ENCODE results near the gene IL12A.

The IL12A gene

DNA sequence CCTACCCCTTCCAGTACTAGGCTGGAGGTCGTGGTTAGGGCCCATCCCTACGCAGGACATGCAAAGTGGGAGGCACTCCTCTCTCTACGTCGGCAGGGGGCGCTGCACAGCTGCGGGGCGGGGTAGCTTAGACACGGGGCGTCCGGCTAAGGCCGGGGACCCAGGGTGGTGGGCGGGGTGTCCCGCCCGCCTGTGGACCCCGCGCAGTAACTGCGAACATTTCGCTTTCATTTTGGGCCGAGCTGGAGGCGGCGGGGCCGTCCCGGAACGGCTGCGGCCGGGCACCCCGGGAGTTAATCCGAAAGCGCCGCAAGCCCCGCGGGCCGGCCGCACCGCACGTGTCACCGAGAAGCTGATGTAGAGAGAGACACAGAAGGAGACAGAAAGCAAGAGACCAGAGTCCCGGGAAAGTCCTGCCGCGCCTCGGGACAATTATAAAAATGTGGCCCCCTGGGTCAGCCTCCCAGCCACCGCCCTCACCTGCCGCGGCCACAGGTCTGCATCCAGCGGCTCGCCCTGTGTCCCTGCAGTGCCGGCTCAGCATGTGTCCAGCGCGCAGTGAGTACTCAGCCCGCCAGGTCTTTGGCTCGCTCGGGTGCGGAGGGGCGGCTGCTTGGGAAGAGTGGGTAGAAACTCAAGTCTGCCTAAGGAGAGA, at the start of gene IL12A:
Gene IL12A, plus strand, starts transcription at position 219 of the 655 bp plus-strand sequence.
- DNase-seq (ENCODE audit: low read depth in 2 of 2): peak; percentile 67 to 70

- DNase-seq (ENCODE audit: low read depth in 2 of 2): no peak
Measured at GRCh38 chr3:159941038-159942000, 47.3 kb upstream of the IL12A start.

DNA sequence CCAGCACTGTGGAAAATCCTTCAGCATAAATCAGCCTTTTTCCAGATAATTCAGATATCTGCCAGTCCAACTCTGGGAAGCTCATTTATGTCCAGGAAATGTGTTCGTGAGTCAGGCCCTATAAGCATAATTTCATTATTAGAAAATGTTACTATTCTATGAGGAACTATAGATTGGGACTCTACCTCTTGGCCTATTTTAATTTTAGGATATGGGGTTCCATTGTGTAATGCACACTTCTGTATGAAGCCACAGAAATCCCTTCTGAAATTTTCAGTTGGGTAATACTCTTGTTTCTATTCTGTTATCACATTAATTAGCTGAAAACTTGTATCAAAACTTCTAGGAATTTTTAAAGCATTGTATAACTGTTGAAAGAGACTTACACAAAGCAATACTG, 43.9 kb upstream of the IL12A start:
- no peak for DNase-seq (ENCODE audit: low read depth in 2 of 2)

DNA sequence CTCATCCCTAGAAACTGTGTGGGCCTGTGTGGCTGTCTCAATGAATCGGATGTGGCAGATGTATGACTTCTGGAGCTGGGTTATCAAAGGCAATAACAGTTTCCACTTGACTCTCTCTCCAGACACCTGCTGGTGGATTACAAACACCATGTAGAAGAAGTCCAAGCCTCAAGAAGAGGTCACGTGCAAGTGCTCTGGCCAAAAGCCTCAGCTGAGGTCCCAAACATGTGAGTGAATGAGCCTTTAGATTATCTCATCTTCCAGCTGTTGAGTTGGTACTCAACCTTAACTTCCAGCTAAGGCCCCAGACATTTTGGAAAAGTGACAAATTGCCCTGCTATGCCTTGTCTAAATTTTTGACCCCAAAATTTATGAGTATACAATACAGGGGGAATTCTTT, 42.7 kb upstream of the IL12A start:
- DNase-seq (ENCODE audit: low read depth in 2 of 2): no peak

DNA sequence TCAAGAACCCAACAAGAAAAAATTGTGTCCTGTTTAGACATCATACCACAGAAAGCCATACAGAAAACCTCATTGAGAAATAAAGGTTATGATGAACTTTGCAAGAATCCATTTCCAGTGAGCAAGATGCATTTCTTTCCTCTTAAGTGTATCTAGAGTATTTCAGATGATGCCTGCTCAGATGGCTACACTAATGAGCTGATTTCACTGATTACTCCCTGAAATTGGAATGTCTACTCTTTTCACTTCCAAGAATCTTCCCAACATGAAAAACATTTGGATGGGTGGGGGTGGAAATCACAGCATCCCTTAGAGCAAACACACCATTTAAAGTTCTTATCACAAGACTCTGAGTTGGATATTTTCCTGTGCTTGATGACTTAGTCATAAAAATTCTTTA, 41.4 kb upstream of the IL12A start:
- DNase-seq (ENCODE audit: low read depth in 2 of 2): no peak

DNA sequence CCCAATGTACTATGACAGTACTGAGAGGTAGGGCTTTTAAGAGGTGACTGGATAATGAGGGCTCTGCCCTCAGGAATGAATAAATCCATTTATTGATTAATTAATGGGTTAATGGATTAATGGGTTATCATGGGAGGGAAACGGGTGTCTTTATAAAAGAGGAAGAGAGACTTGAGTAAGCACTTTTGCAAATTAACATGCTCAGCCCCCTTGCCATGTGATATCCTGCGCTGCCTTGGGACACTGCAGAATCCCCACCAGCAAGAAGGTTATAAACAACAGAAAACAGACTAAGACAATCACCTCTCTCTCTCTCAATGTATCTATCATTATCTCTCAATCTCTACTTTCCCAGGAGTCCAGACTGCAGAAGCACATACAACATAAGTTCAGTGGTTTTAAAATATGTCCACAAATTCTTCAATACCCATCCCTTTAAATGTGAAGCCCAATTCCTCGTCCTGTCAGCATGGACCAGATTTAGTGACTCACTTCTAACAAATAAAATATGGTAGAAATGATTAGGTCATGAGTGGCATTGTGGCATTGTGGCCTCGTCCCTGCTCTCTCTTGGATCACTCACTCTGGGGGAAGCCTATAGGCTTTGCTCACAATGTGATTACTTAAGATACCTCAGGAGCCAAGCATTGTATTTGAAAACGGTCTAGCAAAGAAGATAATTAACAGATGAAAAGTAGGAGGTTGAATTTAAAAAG, 40.0 kb upstream of the IL12A start:
- no peak for DNase-seq (ENCODE audit: low read depth in 2 of 2)

- no peak for DNase-seq (ENCODE audit: low read depth in 2 of 2)
Measured at GRCh38 chr3:159950156-159950898, 38.3 kb upstream of the IL12A start.

GRCh38 chr3:159951540-159951939, 37.1 kb upstream of the IL12A start:
- no peak for DNase-seq (ENCODE audit: low read depth in 2 of 2)

DNA sequence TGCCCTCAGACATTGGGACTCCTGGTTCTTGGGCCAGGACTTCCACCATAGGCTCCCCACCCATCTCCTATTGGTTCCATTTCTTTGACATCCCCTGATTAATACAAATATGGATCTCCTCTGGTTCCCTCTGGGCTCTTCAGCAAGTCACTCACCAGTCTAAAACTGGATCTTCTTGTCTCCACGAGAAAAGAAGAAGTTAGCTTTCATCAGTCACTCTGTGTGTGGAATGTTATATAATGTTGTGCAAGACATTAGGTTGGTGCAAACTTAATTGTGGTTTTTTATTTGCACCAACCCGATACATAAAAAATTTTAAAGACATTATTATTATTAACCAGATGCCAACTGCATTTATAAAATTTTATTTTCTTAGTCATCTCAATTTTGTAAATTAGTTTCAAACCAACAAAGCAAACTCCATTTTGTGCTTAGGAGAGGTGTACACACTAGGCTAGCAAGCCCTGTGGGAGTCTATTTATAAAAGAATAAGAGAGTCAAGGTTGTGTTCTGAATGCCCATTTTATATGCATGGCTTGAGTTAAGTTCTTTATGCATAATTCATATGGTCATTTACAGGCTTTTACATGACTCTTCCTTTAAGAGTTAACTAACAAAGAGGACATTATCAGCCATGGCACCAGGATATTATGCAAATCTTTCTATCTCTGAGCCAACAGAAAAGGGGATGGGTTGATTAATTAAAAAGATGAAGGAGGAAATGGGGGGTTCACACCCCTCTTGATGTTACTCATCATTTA, 35.1 kb upstream of the IL12A start:
- no peak for DNase-seq (ENCODE audit: low read depth in 2 of 2)

DNA sequence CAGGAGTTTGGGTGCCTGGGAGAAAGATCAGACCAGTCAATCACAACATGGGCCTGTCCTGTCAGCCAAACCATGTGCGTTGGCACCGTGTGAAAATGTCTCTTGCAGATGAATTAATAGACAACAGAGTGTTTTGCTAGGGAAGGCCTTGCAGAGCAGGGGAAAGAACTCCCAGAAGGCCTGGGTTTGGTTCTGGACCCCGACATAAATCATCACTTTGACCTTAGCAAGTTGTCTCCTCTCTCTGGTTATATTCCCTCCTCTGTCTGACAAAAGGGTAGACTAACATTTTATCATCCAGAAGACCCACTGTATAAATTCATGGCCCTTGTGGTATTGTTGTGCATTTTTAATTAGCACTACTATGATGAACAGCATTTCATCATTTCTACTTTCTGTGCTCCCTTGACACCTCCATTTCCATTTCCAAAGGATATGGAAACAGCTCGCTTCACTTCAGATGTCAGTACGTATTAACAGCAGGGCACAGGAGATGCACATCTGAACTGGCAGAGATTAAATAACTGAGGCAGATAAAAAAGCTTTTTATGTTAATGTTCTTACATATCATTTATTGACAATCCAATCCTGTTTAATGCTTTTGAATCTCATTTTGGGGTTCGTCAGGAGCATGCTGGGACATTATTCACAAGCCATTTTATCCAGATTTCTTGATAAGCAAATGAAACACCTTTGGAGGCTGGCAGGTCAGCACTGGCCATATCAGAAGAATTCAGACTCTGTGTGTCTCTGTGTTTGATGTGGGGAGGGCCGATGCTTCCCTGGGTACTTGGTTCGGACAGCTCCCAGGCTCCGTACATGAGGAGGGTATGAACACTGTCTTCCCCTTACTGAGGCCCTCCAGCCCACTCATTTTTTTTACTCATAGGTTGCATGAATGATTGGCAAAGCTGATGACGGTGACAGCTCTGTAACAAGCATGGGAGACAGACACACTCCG, 28.2 kb upstream of the IL12A start:
- no peak for DNase-seq (ENCODE audit: low read depth in 2 of 2)

DNA sequence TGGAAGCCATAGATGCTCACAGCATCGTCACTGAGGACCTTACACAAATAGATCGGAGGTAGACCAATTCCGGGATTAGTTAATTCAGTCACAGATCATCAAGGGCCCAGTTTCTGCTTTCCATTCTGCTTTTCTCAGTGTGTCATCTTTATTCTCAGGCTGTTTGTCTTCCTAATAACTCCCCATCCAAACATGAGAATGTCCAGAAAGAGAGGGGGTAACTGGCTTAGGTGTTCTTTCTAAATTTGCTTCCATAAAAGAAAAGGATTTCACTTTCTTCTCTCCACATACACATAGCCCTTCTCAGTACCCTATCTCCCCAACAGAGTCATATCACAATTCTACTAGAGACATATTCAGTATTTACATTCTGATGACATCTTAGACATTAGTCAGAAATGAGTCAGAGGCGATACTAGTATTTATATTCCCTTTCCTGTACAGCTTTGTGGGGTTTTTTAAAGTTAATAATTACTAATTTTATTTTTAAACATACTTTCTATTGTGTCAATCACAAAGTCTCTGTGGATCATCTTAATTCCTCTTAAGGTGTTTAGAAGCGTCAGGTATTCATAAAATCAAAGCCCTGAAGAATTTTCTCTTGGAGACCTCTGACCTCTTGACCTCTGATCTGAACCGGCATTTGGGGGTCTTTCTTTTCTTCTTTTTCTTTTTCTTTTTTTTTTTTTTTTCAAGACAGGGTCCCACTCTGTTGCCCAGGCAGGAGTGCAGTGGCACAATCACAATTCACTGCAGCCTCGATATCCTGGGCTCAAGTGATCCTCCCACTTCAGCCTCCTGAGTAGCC, 24.3 kb upstream of the IL12A start:
- no peak for DNase-seq (ENCODE audit: low read depth in 2 of 2)

DNA sequence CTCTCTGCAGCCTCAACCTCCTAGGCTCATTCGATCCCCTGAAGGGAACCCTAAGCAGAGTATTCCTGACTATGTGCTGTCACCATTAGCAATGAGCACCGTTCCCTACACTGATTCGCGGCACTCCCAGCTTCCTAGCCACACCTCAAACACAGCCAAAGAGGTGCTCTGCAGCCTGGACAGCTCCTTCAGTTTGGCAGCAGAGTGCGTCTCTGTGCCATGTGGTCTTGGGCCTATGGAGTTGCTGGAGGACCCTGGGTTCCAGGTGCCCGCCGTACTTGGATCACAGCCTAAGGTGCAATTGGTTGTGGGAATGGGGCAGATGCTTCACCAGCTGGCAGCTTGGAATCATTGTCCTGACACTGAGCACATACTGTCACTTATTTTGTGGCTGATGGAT, 17.3 kb upstream of the IL12A start:
- DNase-seq (ENCODE audit: low read depth in 2 of 2): no peak

DNA sequence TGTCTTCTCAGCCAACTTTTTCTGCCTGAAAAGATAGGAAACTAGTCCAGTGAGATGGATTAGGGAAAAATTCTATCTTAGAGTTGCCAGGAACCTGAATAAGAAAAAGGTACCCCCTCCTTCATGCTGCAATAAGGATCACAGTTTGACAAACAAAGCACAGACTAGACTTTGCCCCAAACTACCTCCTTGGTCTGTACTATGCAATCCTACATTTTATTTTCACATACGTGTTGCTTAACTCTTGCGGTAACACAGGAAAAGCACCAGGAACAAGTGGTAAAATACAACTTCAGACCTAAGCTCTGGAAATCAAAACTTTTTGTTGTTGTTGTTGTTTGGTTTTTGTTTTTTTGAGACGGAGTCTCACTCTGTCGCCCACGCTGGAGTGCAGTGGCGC, 11.3 kb upstream of the IL12A start:
- DNase-seq (ENCODE audit: low read depth in 2 of 2): no peak

GRCh38 chr3:159978353-159978752, 10.3 kb upstream of the IL12A start:
- DNase-seq (ENCODE audit: low read depth in 2 of 2): no peak

GRCh38 chr3:159978918-159979703, 9.5 kb upstream of the IL12A start:
- DNase-seq (ENCODE audit: low read depth in 2 of 2): no peak

- no peak for DNase-seq (ENCODE audit: low read depth in 2 of 2)
Measured at GRCh38 chr3:159982442-159982974, 6.1 kb upstream of the IL12A start.

DNA sequence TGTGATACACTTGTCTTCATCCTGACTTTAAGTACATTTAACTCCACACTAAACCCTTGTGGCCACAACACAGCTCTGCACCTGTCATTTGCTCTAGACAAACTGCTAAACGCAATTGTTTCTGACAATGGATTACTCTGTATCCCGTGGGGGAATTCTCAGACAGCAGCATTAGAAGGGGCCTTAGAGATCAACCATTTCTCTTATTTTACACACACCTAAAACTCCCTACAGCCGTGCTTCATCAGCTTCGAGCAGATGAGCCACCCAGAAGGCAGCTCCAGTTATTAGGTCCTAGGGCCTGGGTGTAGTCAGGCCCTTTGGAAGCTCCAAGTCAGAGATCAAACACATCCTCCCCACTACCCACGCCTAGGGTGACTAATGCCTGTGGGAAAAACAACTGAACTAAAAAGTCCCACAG, 1.3 kb upstream of the IL12A start:
- DNase-seq (ENCODE audit: low read depth in 2 of 2): no peak

All from activated CD4-positive, alpha-beta T cell treated with anti-CD3 and anti-CD28 coated beads for 24 hours (primary cell).